Osteoblast (primary cell): Measurements from ENCODE around the gene TIMP2. TPM values are rescaled to one million over a fixed set of nuclear protein-coding genes. Genes with fewer than 3 reads are reported as not detected.
A peak's percentile ranks its signal among the peaks of the same experiment; 100 is the strongest.

ENCODE experiments used
- DNase-seq: peaks from one replicate; pipeline ENCODE4 v3.0.0; 2011; ENCODE audit warnings: low spot score, mixed read lengths; ENCODE audit not compliant: insufficient read length; ENCODE audit errors: missing footprints
- H2AFZ ChIP-seq: 2 replicates; pipeline ENCODE4 v1.6.0; 2011; ENCODE audit warnings: mild to moderate bottlenecking, low read length
- H3K27ac ChIP-seq: 2 replicates; pipeline ENCODE4 v1.5.1; 2011; ENCODE audit warnings: mild to moderate bottlenecking, low read depth, low read length, moderate library complexity
- H3K27me3 ChIP-seq: 2 replicates; pipeline ENCODE4 v1.6.0; 2012; ENCODE audit warnings: mild to moderate bottlenecking, control low read depth, inconsistent platforms, low read length, moderate library complexity; ENCODE audit not compliant: insufficient read depth
- H3K36me3 ChIP-seq: 2 replicates; pipeline ENCODE4 v1.5.1; 2011; ENCODE audit warnings: mild to moderate bottlenecking, low read length, control low read depth, moderate library complexity; ENCODE audit not compliant: insufficient read depth
- H3K4me1 ChIP-seq: 2 replicates; pipeline ENCODE4 v1.5.1; 2011; ENCODE audit warnings: mild to moderate bottlenecking, low read length, control low read depth, moderate library complexity; ENCODE audit not compliant: insufficient read depth
- H3K4me2 ChIP-seq: 2 replicates; pipeline ENCODE4 v1.6.0; 2011; ENCODE audit warnings: mild to moderate bottlenecking, low read length; ENCODE audit not compliant: insufficient read depth
- H3K4me3 ChIP-seq: fragments of 200-600 bp; sonication (generic); 3 replicates; pipeline ENCODE4 v1.5.1; 2012; ENCODE audit warnings: mild to moderate bottlenecking, low read length, inconsistent platforms; ENCODE audit not compliant: insufficient read depth
- H3K79me2 ChIP-seq: 2 replicates; pipeline ENCODE4 v1.6.0; 2012; ENCODE audit warnings: mild to moderate bottlenecking, low read length, control low read depth, inconsistent platforms; ENCODE audit not compliant: insufficient read depth
- H3K9me3 ChIP-seq: 2 replicates; pipeline ENCODE4 v1.5.1; 2011; ENCODE audit warnings: low read depth, low read length, control low read depth
- H4K20me1 ChIP-seq: 2 replicates; pipeline ENCODE4 v1.6.0; 2012; ENCODE audit warnings: mild to moderate bottlenecking, low read length, control low read depth; ENCODE audit not compliant: insufficient read depth
- total RNA-seq: library from RNA; depleted of rRNA; stranded (reverse); fragments of >200 nt; gene quantifications from 2 replicates; pipeline ENCODE4 v1.2.3, GENCODE V29; 2012
- TF ChIP-seq, protein P1 (sequence below): IDR thresholded peaks from 2 replicates; pipeline ENCODE4 v1.5.1; 2011; ENCODE audit warnings: mild to moderate bottlenecking, low read depth, low read length, moderate library complexity; ENCODE audit errors: extremely low read depth

Gene TIMP2
- total RNA-seq, 1 donor = 164 TPM

- DNase-seq = peak; percentile 74
- H3K9me3 ChIP-seq = peaks cover 10% of the 10 kb centered on the region
- no peaks in the 10 kb centered on the region for H4K20me1 ChIP-seq
- peak overlapping the region; percentile 74 for H2AFZ ChIP-seq
- H3K4me1 ChIP-seq = peaks cover 12% of the 10 kb centered on the region
- H3K79me2 ChIP-seq = no peaks in the 10 kb centered on the region
- H3K36me3 ChIP-seq = no peaks in the 10 kb centered on the region
- no peak overlapping the region for H3K4me2 ChIP-seq
- TF ChIP-seq, protein P1, sequence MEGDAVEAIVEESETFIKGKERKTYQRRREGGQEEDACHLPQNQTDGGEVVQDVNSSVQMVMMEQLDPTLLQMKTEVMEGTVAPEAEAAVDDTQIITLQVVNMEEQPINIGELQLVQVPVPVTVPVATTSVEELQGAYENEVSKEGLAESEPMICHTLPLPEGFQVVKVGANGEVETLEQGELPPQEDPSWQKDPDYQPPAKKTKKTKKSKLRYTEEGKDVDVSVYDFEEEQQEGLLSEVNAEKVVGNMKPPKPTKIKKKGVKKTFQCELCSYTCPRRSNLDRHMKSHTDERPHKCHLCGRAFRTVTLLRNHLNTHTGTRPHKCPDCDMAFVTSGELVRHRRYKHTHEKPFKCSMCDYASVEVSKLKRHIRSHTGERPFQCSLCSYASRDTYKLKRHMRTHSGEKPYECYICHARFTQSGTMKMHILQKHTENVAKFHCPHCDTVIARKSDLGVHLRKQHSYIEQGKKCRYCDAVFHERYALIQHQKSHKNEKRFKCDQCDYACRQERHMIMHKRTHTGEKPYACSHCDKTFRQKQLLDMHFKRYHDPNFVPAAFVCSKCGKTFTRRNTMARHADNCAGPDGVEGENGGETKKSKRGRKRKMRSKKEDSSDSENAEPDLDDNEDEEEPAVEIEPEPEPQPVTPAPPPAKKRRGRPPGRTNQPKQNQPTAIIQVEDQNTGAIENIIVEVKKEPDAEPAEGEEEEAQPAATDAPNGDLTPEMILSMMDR = no peak
- no peaks in the 10 kb centered on the region for H3K27me3 ChIP-seq
- no peak overlapping the region for H3K4me3 ChIP-seq
- H3K27ac ChIP-seq = no peak overlapping the region
These were observed 26.9 kb upstream of the TIMP2 start for GRCh38 chr17:78951967-78952551.

- no peak overlapping the region for H3K4me3 ChIP-seq
- H2AFZ ChIP-seq = no peak overlapping the region
- peaks cover 10% of the 10 kb centered on the region for H3K9me3 ChIP-seq
- no peak overlapping the region for H3K27ac ChIP-seq
- H3K4me1 ChIP-seq = peaks cover 5% of the 10 kb centered on the region
- no peaks in the 10 kb centered on the region for H3K27me3 ChIP-seq
- peak; percentile 18 for DNase-seq
- TF ChIP-seq, protein P1 = no peak
- no peaks in the 10 kb centered on the region for H3K36me3 ChIP-seq
- no peaks in the 10 kb centered on the region for H3K79me2 ChIP-seq
- H3K4me2 ChIP-seq = no peak overlapping the region
- no peaks in the 10 kb centered on the region for H4K20me1 ChIP-seq
These were observed 25.7 kb upstream of the TIMP2 start for GRCh38 chr17:78950870-78951269.

GRCh38 chr17:78947235-78948149 is 22.3 kb upstream of the TIMP2 start:
- Histone ChIP-seq H3K4me3 (no peak overlapping the region), H3K79me2 (no peaks in the 10 kb centered on the region), H4K20me1 (no peaks in the 10 kb centered on the region), H3K4me1 (peaks cover 4% of the 10 kb centered on the region), H3K4me2 (no peak overlapping the region), H3K9me3 (peaks cover 10% of the 10 kb centered on the region), H3K36me3 (no peaks in the 10 kb centered on the region), H3K27me3 (no peaks in the 10 kb centered on the region), H2AFZ (no peak overlapping the region), H3K27ac (no peak overlapping the region)
- TF ChIP-seq, protein P1 = no peak
- peak; percentile 55 for DNase-seq

- TF ChIP-seq, protein P1 = no peak
- Histone ChIP-seq H3K4me1 (no peaks in the 10 kb centered on the region), H3K27ac (no peak overlapping the region), H2AFZ (no peak overlapping the region), H4K20me1 (no peaks in the 10 kb centered on the region), H3K9me3 (peaks cover 10% of the 10 kb centered on the region), H3K36me3 (no peaks in the 10 kb centered on the region), H3K4me2 (no peak overlapping the region), H3K27me3 (no peaks in the 10 kb centered on the region), H3K4me3 (no peak overlapping the region), H3K79me2 (no peaks in the 10 kb centered on the region)
- no peak for DNase-seq
These were observed 21.4 kb upstream of the TIMP2 start for GRCh38 chr17:78946631-78947030.
